GM19035 (cell line): ENCODE data around the gene PPFIBP1.

Experiments
- ATAC-seq: cut with Tn5 transposase; IDR thresholded peaks from one replicate; pipeline ENCODE4 v1.9.1; 2021; ENCODE audit not compliant: unreplicated experiment

The PPFIBP1 gene

DNA sequence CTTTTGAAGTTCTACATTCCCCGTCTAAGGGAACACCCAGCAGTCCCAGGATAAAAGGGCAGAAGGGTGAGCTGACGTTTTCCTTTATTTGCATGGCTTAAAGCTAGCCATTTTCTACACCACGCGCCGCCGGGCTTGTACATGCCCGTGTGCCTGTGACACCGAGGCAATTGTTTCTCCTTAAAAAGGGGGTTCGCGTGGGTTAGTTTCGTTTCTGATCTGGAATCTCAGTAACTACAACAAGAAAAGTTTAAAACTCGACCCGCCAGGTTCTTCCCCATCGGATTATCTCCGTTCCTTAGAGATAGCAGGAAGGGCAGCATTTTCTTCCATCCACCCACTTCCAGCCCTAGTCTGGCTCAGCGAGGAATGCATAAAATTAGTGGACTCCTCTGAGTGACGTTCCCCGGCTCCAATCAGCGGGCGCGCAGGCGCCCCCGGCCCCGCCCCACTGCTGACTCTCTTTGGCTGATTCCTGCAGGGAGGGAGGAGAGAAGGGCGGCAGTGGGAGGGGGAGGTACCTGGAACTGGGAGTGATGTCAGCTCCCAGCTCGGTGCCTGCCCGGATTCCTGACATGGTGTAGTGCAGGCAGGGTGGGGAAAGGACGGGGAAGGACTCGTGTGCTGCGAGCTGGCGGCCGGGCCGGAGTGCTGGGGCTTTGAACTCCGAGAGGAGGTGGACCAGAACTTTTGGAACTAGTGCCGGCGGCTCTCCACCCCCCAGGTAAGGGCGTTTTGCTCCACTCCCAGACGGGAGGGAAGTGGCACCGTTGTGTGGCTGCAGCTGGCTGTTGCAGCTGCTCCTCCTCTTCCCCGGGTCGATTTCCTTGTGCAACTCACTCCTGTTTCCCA is at the start of gene PPFIBP1:
PPFIBP1 (plus strand) TSS at position 565 of the 852 bp plus-strand sequence. CDS start 109,191 bp downstream, outside the sequence.
- ATAC-seq, result peak; percentile 94

DNA sequence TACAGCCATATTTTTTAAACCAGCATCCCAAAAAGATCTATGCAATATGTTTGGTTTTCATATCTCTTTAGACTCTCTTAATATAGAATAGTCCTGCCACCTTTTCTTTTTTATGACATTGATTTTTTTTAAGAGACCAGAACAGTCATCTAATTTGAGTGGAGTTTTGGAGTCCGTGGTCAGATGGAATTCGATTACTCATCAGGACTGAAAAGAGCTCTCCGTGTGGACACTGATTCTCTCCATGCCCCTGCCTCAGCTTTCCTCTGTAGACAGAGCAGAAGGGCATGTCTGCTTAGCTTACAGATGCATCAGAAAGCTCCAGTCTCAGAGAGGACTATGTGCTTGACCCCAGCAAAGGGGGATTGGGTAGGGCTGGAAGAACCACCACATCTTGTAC is 49.7 kb upstream of the PPFIBP1 start:
- no peak for ATAC-seq

DNA sequence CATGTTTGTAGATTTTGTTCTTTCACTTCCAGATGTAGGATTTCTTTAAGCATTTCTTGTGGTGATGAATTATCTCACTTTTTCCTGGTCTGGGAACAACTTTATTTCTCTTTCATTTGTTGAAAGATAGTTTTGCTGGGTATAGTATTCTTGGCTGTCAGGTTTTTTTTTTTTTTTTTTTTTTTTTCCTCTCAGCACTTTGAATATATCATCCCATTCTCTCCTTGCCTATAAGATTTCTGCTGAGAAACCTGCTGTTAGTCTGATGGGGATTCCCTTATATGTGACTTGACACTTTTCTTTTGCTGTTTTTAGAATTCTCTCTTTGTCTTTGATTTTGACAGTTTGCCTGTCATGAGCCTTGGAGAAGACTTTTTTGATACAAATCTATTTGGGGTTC is 47.0 kb upstream of the PPFIBP1 start:
- ATAC-seq, result no peak

DNA sequence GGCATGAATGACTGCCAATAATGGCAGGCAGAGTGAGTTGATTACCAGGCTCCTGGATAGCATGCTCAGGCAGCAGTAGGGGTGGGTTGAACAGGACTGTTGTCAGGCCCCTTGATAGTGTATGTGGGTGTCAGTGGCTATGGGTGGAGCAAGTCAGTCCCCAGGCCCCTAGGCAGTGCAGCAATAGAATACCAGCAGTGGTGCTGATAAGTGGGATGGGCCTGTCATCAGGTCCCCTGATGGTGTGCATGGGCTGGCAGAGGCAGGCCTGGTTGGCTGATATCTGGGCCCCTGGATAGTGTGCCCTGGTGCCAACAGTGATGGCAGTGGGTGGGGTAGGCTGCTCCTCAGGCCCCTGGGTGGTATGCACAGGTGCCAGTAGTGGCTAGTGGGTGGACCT is 45.1 kb upstream of the PPFIBP1 start:
- no peak for ATAC-seq

DNA sequence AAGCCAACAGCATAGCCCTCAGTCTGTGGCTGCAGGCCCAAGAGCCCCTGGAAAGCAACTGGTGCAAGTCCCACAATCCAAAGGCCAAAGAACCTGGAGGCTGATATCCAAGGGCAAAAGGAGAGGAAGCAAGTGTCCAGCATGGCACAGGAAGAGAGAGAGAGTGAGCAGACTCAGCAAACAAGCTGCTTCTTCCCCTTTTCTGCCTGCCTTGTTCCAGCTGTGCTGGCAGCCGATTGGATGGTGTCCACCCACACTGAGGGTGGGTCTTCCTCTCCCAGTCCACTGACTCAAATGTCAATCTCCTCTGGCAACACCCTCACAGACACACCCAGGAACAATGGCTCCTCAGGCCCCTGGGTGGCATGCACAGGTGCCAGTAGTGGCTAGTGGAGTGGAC is 44.0 kb upstream of the PPFIBP1 start:
- no peak for ATAC-seq

DNA sequence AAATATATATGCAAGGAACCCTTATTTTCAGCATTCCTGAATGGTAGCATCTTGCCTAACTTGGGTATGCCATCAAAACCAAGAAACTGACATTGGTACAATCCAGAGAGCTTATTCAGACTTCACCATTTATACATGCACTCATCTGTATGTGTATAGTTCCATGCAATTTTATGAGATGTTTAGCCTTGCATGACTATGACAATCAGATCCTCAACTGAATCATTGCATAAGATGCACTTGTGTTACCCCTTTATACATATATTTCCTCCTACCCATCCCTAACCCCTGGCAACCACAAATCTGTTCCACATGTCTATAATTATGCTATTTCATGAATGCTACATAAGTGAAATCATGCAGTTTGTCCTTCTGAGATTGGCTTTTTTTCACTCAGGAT is 37.0 kb upstream of the PPFIBP1 start:
- no peak for ATAC-seq

DNA sequence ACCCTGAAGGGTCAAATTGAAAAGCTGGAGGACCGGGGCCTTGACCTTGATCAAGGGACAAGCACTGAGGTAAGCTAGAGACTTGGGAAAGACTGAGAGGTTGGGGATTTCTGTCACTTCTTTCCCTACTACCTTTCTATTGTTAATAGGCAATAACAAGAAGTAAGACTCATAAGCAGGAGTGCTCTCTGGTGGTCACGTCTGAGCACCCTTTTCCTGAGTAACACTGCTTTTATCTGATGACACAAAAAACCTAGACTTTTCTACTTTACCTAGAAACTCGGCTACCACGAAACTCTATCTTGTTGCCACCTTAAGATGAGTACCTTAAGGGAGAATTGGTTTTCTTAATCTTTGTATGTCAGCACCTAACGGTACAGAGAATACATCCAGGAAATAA is 35.5 kb upstream of the PPFIBP1 start:
- ATAC-seq, result no peak

DNA sequence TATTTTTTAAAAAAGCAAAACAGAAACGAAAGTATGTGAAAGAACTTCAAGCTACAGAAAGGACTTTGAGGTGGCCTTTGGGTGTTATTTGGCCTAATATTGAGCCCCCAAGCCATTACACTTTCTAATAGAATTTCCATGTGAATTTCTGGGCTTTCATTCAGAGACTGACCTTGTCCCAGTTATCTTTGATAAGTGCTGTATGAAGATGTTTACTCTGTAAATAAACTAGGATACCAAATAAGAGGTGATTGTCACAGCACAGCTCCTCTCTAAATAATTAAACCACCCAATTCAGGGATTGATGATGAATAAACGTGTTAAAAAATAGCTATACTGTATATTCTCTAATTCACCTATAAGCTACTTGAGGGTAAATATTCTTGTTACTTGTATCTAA is 32.8 kb upstream of the PPFIBP1 start:
- ATAC-seq, result no peak

DNA sequence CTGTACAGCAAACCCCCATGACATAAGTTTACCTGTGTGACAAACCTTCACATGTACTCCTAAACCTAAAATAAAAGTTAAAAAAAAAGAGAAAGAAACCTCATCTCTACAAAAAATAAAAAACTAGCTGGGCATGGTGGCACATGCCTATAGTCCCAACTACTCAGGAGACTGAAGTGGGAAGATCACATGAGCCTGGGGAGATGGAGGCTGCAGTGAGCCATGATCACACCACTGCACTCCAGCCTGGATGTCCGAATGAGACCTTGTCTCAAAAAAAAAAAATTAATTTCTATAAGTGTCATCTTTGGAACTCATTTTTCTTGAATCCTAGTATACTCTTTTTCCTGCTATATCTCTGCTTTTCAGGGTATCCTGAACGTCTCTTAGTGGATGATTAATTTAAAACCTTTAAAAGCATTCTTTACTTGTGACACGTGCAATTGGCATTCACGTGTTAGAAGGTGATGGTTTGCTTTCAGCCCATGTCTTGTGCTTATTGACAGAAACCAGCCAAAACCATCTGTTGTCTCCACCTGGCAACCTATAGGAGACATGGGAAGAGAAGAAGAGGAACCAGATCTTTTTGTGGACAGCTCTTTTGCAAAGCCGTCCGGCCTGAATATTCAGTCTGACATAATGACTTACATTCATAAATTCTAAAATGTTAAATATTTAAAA is 30.6 kb upstream of the PPFIBP1 start:
- ATAC-seq, result no peak

DNA sequence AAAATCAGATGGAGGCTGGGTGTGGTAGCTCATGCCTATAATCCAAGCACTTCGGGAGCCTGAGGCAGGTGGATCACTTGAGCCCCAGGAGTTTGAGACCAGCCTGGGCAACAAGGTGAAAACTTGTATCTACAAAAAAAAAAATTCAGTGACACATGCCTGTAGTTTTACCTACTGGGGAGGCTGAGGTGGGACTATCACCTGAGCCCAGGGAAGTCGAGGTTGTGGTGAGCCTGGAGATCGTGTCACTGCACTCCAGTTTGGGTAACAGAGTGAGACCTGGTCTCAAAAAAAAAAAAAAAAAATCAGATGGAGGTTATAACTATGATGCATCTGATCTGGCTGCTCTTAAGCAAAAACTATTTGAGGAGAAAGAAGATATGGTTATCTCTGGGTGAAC is 26.6 kb upstream of the PPFIBP1 start:
- no peak for ATAC-seq

DNA sequence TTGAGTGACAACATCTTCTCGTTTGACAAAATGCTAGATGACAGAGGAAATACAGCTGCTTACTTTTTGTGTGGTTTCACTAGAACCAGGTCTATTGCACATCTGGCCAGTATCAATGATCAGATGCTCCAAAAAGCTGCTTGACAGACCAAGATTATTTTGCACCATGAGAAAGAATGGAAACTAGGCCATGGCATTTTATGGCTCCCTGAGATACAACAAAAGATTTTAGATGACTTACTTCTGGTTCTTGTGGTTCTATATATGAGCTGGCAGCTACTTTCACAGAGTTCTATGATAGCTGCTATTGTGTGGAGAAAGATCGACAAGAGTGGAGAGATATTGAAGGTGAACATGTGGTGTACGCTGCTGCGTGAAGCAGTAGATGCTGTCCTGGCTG is 25.9 kb upstream of the PPFIBP1 start:
- no peak for ATAC-seq

DNA sequence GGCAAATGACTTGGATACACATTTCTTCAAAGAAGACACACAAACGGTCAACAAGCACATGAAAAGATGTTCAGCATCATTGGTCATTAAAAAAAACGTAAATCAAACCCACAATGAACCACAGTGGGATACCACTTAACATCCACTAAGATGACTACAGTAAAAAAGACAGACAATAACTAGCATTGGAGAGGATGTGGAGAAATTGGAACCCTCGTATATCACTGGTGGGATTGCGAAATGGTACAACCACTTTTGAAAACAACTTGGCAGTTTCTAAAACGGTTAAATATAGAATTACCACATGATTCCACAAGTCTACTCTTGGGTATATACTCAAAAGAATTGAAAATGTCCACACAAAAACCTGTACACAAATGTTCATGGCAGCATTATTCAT is 25.2 kb upstream of the PPFIBP1 start:
- ATAC-seq, result no peak

DNA sequence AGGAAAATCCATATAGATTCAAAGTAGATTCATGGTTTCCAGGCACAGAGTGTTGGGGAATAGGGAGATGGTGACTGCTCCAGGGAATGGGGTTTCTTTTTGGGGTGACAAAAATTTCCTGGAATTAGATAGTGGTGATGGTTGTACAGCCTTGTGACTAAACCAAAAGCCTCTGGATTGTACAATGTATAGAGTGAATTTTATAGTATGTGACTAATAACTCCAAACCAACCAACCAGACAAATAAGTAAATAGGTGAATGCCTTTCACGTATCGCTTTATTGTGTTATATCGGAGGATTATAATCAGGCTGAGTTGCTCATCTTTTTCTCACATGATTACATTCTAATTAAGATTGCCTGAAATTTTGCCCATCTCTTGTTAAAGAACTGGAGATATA is 24.6 kb upstream of the PPFIBP1 start:
- ATAC-seq, result no peak

DNA sequence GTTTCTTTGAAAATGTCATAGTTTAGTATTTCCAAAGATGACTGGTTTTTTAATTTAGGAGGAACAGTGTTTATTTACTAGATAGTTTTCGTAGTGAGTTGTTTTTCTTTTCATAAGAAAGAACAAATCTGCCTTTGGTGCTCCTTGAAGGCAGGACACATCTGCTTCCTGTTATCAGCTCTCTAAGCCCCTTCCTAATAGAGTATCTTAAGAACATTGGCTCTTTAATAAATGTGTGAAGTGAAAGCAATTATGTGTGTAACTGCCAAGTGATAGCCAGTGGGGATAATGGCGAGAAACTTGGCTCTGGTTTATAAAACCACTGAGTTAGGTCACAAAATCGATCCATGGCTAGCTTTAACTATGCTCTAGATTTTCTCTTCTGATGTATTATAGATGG is 23.5 kb upstream of the PPFIBP1 start:
- no peak for ATAC-seq

DNA sequence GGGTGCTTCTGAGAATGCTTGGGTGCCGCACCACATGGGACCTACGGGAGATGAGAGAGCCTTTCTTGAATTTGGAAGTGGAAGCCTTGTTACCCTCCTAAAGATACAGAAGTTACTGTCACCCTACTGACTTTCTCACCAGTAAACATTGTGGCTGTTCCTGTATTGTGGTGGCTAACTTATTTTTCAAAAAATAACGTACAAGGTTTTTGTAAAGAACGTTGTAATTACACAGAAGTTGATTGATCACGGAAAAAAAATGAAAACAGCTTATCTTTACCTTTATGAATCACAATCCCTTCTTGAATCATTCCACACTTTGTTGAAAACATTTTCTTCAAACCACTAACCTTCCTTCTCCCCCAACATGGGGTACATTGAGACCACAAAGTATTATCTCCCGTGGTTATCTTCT is 22.0 kb upstream of the PPFIBP1 start:
- ATAC-seq, result no peak

DNA sequence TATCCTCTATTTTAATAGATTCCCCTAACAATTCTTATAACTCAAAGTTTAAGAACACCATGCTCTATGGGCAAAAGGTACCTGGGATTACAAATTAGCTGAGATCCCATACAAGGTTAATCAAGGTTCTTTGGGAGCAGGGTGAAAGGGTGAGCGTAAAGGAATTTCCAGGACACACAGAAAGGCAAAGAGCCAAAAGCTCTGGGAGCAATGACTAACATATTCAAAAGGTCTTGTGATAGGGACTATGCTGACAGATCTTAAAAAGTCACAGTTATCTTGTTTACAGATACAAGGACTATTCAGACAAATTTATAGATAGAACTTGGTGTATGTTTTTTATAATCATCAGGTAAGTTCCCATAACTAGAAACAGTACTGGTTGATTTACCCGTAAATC is 19.5 kb upstream of the PPFIBP1 start:
- ATAC-seq, result no peak

DNA sequence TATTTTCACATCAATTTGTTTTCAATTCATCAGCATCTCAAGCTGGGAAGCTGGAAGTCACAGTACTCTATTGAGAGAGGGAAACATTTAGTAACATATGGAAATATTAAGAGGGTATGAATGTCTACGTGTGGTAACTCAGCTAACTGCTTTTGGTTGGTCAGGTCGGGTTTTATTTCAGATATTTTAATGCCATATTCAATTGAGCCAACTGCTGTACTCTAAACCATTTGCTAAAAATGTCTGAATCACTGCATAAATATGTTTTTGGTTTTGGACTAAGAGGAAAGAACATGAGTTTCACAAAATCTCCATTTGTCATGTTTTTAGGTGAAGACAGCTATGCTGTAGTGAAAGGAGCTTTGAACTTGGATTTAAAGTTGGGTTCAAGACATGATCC is 18.9 kb upstream of the PPFIBP1 start:
- ATAC-seq, result no peak

DNA sequence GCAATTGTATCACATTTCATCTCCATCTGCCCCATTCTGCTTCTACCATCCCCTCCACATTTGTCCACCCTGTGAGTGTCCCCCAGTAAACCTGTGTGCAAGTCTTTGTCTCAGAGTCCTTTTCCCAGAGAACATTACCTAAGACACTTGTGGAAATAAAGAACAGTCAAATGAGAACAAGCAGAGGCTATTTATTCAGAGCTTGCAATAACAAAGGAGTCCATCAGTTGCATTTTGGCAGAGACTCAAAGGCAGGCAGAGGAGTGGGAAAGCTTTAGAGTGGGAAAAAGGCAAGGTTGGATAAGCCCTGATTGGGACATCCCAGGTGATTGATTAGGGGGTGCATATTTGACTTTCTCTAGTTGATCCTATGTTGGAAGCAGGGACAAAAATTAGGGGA is 18.2 kb upstream of the PPFIBP1 start:
- no peak for ATAC-seq

DNA sequence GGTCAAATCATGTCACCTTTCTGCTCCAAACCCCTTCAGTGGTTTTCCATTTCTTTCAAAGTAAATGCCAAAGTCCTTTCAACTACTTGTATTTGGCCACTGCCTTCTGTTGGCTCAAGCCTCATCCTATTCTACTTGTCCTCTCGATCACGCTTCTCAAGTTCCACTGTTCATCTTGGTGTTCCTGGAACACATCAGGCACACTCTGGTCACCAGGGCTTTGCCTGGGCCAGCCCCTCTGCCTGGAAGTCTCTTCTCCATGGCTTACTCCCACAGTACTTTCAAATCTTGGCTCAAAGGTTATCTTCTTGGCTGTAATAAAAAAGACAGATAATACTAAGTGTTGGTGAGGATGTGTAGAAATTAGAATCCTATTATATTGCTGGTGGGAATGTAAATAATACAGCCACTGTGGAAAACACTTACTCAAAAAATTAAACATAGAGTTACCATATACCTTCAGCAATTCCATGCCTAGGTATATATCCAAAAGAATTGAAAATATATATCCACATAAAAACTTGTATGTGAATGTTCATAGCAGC is 17.3 kb upstream of the PPFIBP1 start:
- no peak for ATAC-seq

DNA sequence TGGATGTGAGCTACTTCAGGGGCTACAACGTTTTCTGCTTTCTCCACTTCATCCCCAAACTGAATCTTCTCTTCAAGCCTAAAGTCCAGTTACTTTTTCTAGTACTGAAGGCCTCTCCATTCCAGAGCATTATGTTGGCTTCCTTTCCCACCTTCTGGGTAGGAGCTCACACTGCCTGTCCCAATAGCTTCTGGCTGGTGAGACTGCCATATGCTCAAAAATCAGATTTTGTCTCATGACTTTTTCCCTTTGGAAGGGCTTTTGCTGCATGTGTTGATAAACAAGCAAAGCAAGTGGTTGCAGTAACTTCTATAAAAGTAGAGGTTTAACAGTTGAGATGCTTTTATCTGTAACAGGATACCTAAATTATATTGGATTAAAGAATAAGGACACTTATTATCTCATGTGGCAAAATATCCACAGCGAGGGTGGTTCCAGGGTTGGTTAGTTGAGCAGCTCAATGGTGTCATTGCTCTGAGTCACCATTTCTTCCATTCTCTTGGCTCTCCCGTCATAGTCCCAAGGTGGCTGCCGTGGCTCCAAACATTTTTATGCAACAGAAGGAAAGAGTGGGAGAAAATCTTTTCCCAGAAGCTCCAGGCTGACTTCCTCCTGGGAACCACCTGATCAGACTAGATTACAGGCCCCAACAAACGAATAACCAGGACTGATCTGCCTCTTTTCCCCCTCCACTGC is 15.1 kb upstream of the PPFIBP1 start:
- ATAC-seq, result no peak

DNA sequence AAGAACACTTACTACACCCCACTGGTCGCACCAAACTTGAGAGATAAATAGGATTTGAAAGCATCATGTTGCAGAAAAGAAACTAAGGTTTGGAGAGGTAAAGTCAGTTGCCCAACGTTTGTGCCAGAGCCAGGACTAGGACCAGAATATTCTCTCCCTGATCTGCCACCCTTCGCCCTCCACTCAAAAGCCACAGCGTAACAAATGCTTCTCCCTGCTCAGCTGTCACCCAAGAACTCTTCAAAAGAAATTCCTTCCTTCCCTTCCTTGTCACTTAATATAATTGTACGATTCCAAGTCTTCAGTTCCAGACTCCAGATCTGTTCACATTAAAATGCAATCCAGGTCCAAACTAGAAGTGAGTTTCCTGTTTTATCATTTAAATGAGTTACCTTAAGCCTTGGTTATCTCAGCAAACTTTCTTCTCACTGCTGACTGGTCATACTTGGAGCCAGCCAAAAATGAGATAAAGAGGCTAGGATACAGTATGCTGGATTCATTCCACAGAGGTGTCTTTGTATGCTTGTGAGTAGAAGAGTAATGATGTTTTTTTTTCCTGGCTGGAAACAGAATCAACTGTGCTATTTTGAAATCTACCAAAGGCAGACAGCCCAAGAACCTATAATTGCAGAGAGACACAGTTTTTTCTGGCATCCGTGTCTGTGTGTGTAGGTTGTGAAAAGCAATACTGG is 12.8 kb upstream of the PPFIBP1 start:
- ATAC-seq, result no peak
